DMS153 treated with DMSO at 0.1 percent for 48 hours (cell line): ENCODE results near the gene GNLY.
"Not testable (repeated sequence)": the region's sequence is repeated elsewhere in the genome, so short reads cannot be mapped to it uniquely, and the experiment has no call there.

Experiments used
- DNase-seq: peaks from one replicate; lab custom pipeline; 2025; ENCODE audit not compliant: unreplicated experiment; lab: John Stamatoyannopoulos, UW

The GNLY gene

GRCh38 chr2:85663594-85664565 lies 30.3 kb upstream of the GNLY start:
- DNase-seq = no peak

- no peak for DNase-seq
These were observed 28.8 kb upstream of the GNLY start for GRCh38 chr2:85665264-85665937.

GRCh38 chr2:85666016-85666415 lies 28.1 kb upstream of the GNLY start:
- DNase-seq = no peak

- no peak for DNase-seq
These were observed 27.5 kb upstream of the GNLY start for GRCh38 chr2:85666435-85667316.

- no peak for DNase-seq
These were observed 26.6 kb upstream of the GNLY start for GRCh38 chr2:85667561-85668008.

- peak; percentile 8 for DNase-seq
These were observed 25.9 kb upstream of the GNLY start, which contains the start of gene SFTPB for GRCh38 chr2:85668009-85668856. Gene SFTPB (minus strand): TSS chr2:85668199. CDS start chr2:85668183, 16 bp downstream.

- DNase-seq = no peak
These were observed 25.4 kb upstream of the GNLY start for GRCh38 chr2:85668857-85669142.

- no peak for DNase-seq
These were observed 24.6 kb upstream of the GNLY start for GRCh38 chr2:85669549-85669948.

GRCh38 chr2:85670416-85670815 lies 23.7 kb upstream of the GNLY start:
- not testable (repeated sequence) for DNase-seq

- no peak for DNase-seq
These were observed 21.7 kb upstream of the GNLY start for GRCh38 chr2:85672456-85672855.

- no peak for DNase-seq
These were observed 20.3 kb upstream of the GNLY start for GRCh38 chr2:85673716-85674375.

GRCh38 chr2:85674417-85674816 lies 19.7 kb upstream of the GNLY start:
- DNase-seq = no peak

GRCh38 chr2:85675427-85675826 lies 18.7 kb upstream of the GNLY start:
- no peak for DNase-seq

GRCh38 chr2:85675866-85676548 lies 18.2 kb upstream of the GNLY start:
- DNase-seq = no peak

GRCh38 chr2:85678377-85678776 lies 15.8 kb upstream of the GNLY start:
- no peak for DNase-seq

- DNase-seq = peak; percentile 68
These were observed 15.1 kb upstream of the GNLY start for GRCh38 chr2:85678794-85679672.

GRCh38 chr2:85680707-85681371 lies 13.3 kb upstream of the GNLY start:
- DNase-seq = no peak

- DNase-seq = no peak
These were observed 12.8 kb upstream of the GNLY start for GRCh38 chr2:85681372-85681763.
